K562 (cell line): ENCODE data around the gene TBX10. TPM values are rescaled to one million over a fixed set of nuclear protein-coding genes. Genes with fewer than 3 reads are reported as not detected.
"Not testable (repeated sequence)": the region's sequence is repeated elsewhere in the genome, so short reads cannot be mapped to it uniquely, and the experiment has no call there.

Experiments used
- ATAC-seq: fragments of 200-7000 bp; cut with Tn5 transposase; 3 replicates; pipeline ENCODE4 v1.9.1; 2020; ENCODE audit warnings: moderate library complexity
- BruUV-seq: library from RNA; stranded (reverse); fragments of 400-500 nt; replicated peaks from 2 replicates; lab custom pipeline; 2021; lab: Mats Ljungman, UMichigan
- CTCF ChIA-PET: fragments of 300-600 bp; formaldehyde crosslinking; extraction: SDS; loops from one replicate; lab custom pipeline; 2021; ENCODE audit warnings: low intra/inter-chr PET ratio; lab: Yijun Ruan, JAX
- POLR2A ChIA-PET: fragments of 300-600, 350-650 bp; sonication (Branson Sonifier 250); formaldehyde crosslinking; extraction: SDS; loops from one replicate; lab custom pipeline; 2021; ENCODE audit warnings: antibody characterized with exemption, inconsistent platforms; lab: Yijun Ruan, JAX
- DNase-seq, 4 experiments: peaks; one replicate each; pipeline versions ENCODE4 v3.0.0 to v3.0.0-alpha.2; 2011 to 2018; ENCODE audit warnings: low spot score in 3 of 4, mixed read lengths in 3 of 4; ENCODE audit errors: extremely low read depth in 1 of 4
- FAIRE-seq: peaks from 2 replicates; lab custom pipeline; 2011; peaks lifted over from hg19 to GRCh38; lab: Jason Lieb, UNC
- H2AFZ ChIP-seq: 2 replicates; pipeline ENCODE4 v1.6.0; 2011; ENCODE audit warnings: low read depth, low read length, control low read depth, inconsistent platforms
- H3K27ac ChIP-seq: fragments of 200-600 bp; 3 replicates; pipeline ENCODE4 v1.8.0; 2011; ENCODE audit warnings: low read depth, mild to moderate bottlenecking, control low read depth, inconsistent platforms, low read length, moderate library complexity, mixed read lengths; ENCODE audit errors: extremely low read depth
- H3K27me3 ChIP-seq, 2 experiments: fragments of 300-600 bp in 1 of 2; 2 replicates in 1 of 2; 3 replicates in 1 of 2; pipeline versions ENCODE4 v1.6.0 to v1.8.0; 2011; ENCODE audit warnings: inconsistent platforms in 2 of 2, low read length in 2 of 2, mild to moderate bottlenecking in 1 of 2, mixed read lengths in 1 of 2, moderate library complexity in 1 of 2; ENCODE audit not compliant: control insufficient read depth in 2 of 2, insufficient read depth in 2 of 2
- H3K36me3 ChIP-seq: fragments of 300-600 bp; 3 replicates; pipeline ENCODE4 v1.8.0; 2011; ENCODE audit warnings: mild to moderate bottlenecking, low read length, inconsistent platforms; ENCODE audit not compliant: control insufficient read depth, insufficient read depth
- H3K4me1 ChIP-seq, 2 experiments: fragments of 200-600 bp in 1 of 2; replicated peaks in 1 of 2; 2 replicates in 1 of 2; 3 replicates in 1 of 2; pipeline versions ENCODE4 v1.5.1 to v1.8.0; 2011; ENCODE audit warnings: inconsistent platforms in 2 of 2, low read length in 2 of 2, mild to moderate bottlenecking in 1 of 2, mixed read lengths in 1 of 2, moderate library complexity in 1 of 2; ENCODE audit not compliant: control insufficient read depth in 2 of 2, insufficient read depth in 2 of 2
- H3K4me2 ChIP-seq: 2 replicates; pipeline ENCODE4 v1.6.1; 2011; ENCODE audit warnings: low read length, control low read depth, inconsistent platforms, mixed read lengths; ENCODE audit not compliant: insufficient read depth
- H3K4me3 ChIP-seq: fragments of 200-600 bp; sonication (generic), shearing (Covaris generic); 2 replicates; pipeline ENCODE4 v1.5.1; 2016; ENCODE audit warnings: control low read depth, inconsistent platforms
- H3K79me2 ChIP-seq: fragments of 200-600 bp; 3 replicates; pipeline ENCODE4 v1.8.0; 2011; ENCODE audit warnings: low read length, inconsistent platforms; ENCODE audit not compliant: control insufficient read depth, insufficient read depth
- H3K9ac ChIP-seq, 2 experiments: 2 replicates each; pipeline versions ENCODE4 v1.6.0 to v1.6.1; 2011; ENCODE audit warnings: low read depth in 2 of 2, low read length in 2 of 2, control low read depth in 1 of 2, inconsistent platforms in 1 of 2, mild to moderate bottlenecking in 1 of 2, mixed read lengths in 1 of 2; ENCODE audit not compliant: insufficient read depth in 1 of 2
- H3K9me1 ChIP-seq: one replicate; pipeline ENCODE4 v1.6.0; 2011; ENCODE audit warnings: inconsistent platforms, mild to moderate bottlenecking, low read length, moderate library complexity; ENCODE audit not compliant: control insufficient read depth, insufficient read depth
- H3K9me3 ChIP-seq: replicated peaks from 2 replicates; pipeline ENCODE4 v1.5.1; 2011; ENCODE audit warnings: low read depth, low read length, inconsistent platforms; ENCODE audit not compliant: control insufficient read depth, insufficient read depth
- H4K20me1 ChIP-seq: replicated peaks from 2 replicates; pipeline ENCODE4 v1.6.1; 2011; ENCODE audit warnings: low read length, inconsistent platforms, mixed read lengths; ENCODE audit not compliant: control insufficient read depth, insufficient read depth
- CBFA2T3 ChIP-seq: fragments of 450-650 bp; IDR thresholded peaks from 2 replicates; pipeline ENCODE4 v1.6.1; 2017
- CBX3 ChIP-seq, 2 experiments: IDR thresholded peaks; 1 replicate in 1 of 2; 2 replicates in 1 of 2; pipeline ENCODE4 v1.6.1; 2012; ENCODE audit warnings: inconsistent platforms in 2 of 2, low read length in 2 of 2, borderline replicate concordance in 1 of 2, control low read depth in 1 of 2
- DACH1 ChIP-seq: fragments of 450-650 bp; IDR thresholded peaks from 2 replicates; pipeline ENCODE4 v1.6.1; 2018; ENCODE audit not compliant: partially characterized antibody
- ESRRA ChIP-seq: fragments of 450-650 bp; IDR thresholded peaks from 2 replicates; pipeline ENCODE4 v1.6.1; 2014; ENCODE audit warnings: low read depth, mild to moderate bottlenecking, moderate library complexity, borderline replicate concordance
- KDM1A ChIP-seq, 2 experiments: fragments of 450-650 bp; IDR thresholded peaks; 2 replicates each; pipeline ENCODE4 v1.6.1; 2016; ENCODE audit warnings: mild to moderate bottlenecking in 2 of 2
- REST ChIP-seq, 2 experiments: fragments of 450-650 bp; formaldehyde crosslinking in 1 of 2; IDR thresholded peaks; 2 replicates each; pipeline versions ENCODE4 v1.4.0 to v1.6.1; 2014 to 2020; ENCODE audit warnings: mild to moderate bottlenecking in 2 of 2, borderline replicate concordance in 1 of 2, low read depth in 1 of 2
- TEAD4 ChIP-seq, 2 experiments: sonication (generic) in 1 of 2; formaldehyde crosslinking in 1 of 2; IDR thresholded peaks; 2 replicates each; pipeline versions ENCODE4 v1.6.1 to v1.8.0; 2012 to 2022; ENCODE audit warnings: borderline replicate concordance in 1 of 2, inconsistent platforms in 1 of 2, low read length in 1 of 2, mild to moderate bottlenecking in 1 of 2, missing genetic modification reagents in 1 of 2
- WGBS: fragments of 100-300 bp; shearing (Covaris generic); methylation state at CpG from one replicate; pipeline ENCODE4 v1.1.6; 2016; ENCODE audit warnings: low coverage, mixed read lengths; ENCODE audit not compliant: insufficient coverage; ENCODE audit errors: missing lambda C conversion rate; 5-methylcytosine and 5-hydroxymethylcytosine counted together
- in situ Hi-C: fragments of 300-500 bp; cut with MboI; formaldehyde crosslinking; loops from 4 replicates; pipeline ENCODE4 v1.15.0; 2018; ENCODE audit warnings: inconsistent platforms, mixed read lengths
- intact Hi-C: fragments of 100-400 bp; cut with micrococcal nuclease; formaldehyde crosslinking; loops from 2 replicates; pipeline ENCODE4 v1.14.2; 2022
- polyA plus RNA-seq, 8 experiments: library from polyadenylated mRNA; depleted of rRNA in 4 of 8; stranded (reverse) in 5 of 8; unstranded in 3 of 8; fragments of >200 nt; fragmentation: Nextera tagmentation in 2 of 8; fragmentation: Illumina TruSeq in 1 of 8; extraction: Ambion mirVana in 2 of 8; extraction: Trizol in 1 of 8; gene quantifications; 2 replicates each; pipeline versions ENCODE4 v1.2.1 to v1.2.3, GENCODE V29; 2011 to 2014; ENCODE audit warnings: inconsistent platforms in 1 of 8, missing spikeins in 1 of 8
- total RNA-seq, 7 experiments: library from RNA; depleted of rRNA in 6 of 7; stranded (reverse); fragments of >200 nt in 6 of 7; fragmentation: Illumina TruSeq in 2 of 7; extraction: Trizol in 2 of 7; gene quantifications; 2 replicates each; pipeline versions ENCODE4 v1.2.1 to v1.2.3, GENCODE V29; 2011 to 2021; ENCODE audit warnings: low replicate concordance in 1 of 7

The TBX10 gene
- total and polyA plus RNA-seq, 9 of the 15 experiments (the other 6 are each of a cell fraction or from before 2014, with no cell fraction given), result not detected

- 9% methylated on average over 1 of the region's 1 CpG for WGBS
- H3K4me1 ChIP-seq, result peaks cover 32% of the 10 kb centered on the region in 2 experiments
- ChIA-PET CTCF (no interaction called here), POLR2A (interaction anchor here (0.7 to 3.9 kb wide), 2 partner anchors 14 to 17 kb away, joined by 3 to 15 read pairs; no protein-coding TSS in a partner anchor)
- H3K27me3 ChIP-seq, result no peaks in the 10 kb centered on the region
- H3K9me1 ChIP-seq, result no peaks in the 10 kb centered on the region
- H3K4me2 ChIP-seq, result no peak overlapping the region; the same call in 1 of the 2 replicates
- DNase-seq (no peak), FAIRE-seq (no peak), ATAC-seq (no peak)
- no peaks in the 10 kb centered on the region for H3K79me2 ChIP-seq
- no peaks in the 10 kb centered on the region for H4K20me1 ChIP-seq
- H3K4me3 ChIP-seq, result no peak overlapping the region
- intact Hi-C loops (no loop called here), in situ Hi-C loops (no loop called here)
- no TSS peak for BruUV-seq
- no peak overlapping the region; a peak in 1 of 4 replicates for H3K9ac ChIP-seq
- H3K36me3 ChIP-seq, result no peaks in the 10 kb centered on the region
- no peak overlapping the region for H3K27ac ChIP-seq
- TF ChIP-seq CBFA2T3 (peak; percentile 39; the same call in 1 of the 2 replicates), ESRRA (peak; percentile 55; the same call in 1 of the 2 replicates), TEAD4 (IDR thresholded peaks at IDR 0.05; ENCODE audit: low read length) (peak; percentile 31; the same call in 1 of the 2 replicates), TEAD4 (CRISPR knock-in tag; IDR thresholded peaks at IDR 0.05; ENCODE audit: borderline replicate concordance) (no peak), DACH1 (peak; percentile 42), CBX3 (IDR thresholded peaks at IDR 0.05; ENCODE audit: borderline replicate concordance in 1 of 2, low read length in 2 of 2) (no peak), KDM1A (IDR thresholded peaks at IDR 0.05) (peak in 1 of 2 experiments; percentile 35; a peak in 1 of 4 replicates), REST (IDR thresholded peaks at IDR 0.05; ENCODE audit: borderline replicate concordance) (no peak), REST (CRISPR knock-in tag; IDR thresholded peaks at IDR 0.05; ENCODE audit: low read depth) (no peak)
- H3K9me3 ChIP-seq, result peaks cover 8% of the 10 kb centered on the region
- H2AFZ ChIP-seq, result peak overlapping the region; percentile 47
These were observed 40.4 kb downstream of the TBX10 start for GRCh38 chr11:67599149-67599548.

- H3K27ac ChIP-seq, intact Hi-C loops, H3K27me3 ChIP-seq, DNase-seq, ATAC-seq, POLR2A ChIA-PET, H3K4me3 ChIP-seq, FAIRE-seq, H3K4me2 ChIP-seq, H4K20me1 ChIP-seq, in situ Hi-C loops, H3K9me1 ChIP-seq, H2AFZ ChIP-seq, H3K9me3 ChIP-seq, H3K36me3 ChIP-seq, H3K79me2 ChIP-seq, CTCF ChIA-PET, BruUV-seq, H3K9ac ChIP-seq: not testable (repeated sequence)
- WGBS, result 91% methylated on average over 21 of the region's 26 CpGs
- H3K4me1 ChIP-seq, result peaks cover 29 to 36% of the 10 kb centered on the region in 2 experiments
These were observed 41.6 kb downstream of the TBX10 start for GRCh38 chr11:67597963-67598362.
